ENCODE measurements around the gene ADAMTS17.

ADAMTS17 gene

DNA sequence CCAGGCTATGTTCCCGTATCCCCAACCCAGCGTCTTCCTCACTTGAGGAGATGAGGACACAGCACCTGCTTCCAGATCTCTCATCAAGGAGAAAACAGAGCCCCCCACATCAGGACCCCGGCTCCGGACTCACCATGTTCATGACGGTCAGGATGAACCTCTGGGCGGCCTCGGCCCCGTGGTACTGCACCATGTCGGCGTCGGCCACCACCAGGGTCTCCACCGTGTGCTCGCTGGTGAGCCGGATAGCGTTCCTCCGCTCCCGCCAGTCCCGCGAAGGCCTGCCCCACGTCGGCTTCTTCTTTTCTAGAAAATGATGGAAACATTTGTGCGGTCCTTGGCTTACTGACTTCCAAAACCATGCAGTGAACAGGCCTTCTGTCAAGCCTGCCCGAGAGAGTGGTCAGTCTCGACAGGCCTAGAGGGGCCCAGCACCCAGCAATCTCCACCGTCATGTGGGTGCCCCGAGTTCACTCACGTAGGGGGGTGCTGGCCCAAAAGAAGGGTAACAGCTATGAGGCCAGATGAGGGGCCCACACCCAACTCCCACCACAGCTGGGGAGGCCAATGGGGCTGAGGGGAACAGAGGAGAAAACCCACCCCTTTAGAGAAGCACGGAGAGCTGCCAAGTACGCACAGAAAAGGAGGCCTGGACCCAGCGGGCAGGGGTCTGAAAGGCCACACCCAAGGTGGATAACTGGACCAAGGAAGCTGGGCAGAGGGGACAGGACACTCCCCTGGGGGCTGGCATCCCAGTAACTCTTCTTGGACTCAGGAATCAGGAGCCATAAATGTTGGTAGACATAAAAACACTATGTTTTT, 60.5 kb downstream of the ADAMTS17 start:
- H3K4me3 ChIP-seq (ENCODE audit: low read depth, low read length): no peak overlapping the region
- no peak for DNase-seq (ENCODE audit: low read depth)

DNA sequence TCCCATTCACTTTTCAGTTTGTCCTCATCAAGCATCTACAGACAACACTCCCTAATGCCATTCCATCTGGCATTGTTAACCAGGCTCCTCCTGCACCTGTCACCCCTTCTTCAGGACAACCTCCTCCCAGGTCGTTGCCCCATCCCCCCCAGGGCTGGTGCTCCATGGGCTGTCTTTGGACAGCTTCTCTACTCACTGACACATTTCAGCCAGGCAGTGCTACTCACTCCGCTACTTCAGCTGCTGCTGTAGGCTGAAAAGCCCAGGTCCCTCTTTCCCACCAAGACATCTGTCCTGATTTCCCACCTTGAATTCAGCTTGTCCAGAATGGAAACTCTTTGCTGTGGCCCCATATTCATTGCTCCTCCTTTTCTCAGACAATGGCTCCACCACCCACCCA, 61.9 kb downstream of the ADAMTS17 start:
- no peak overlapping the region for H3K4me3 ChIP-seq (ENCODE audit: low read depth, low read length)
- no peak for DNase-seq (ENCODE audit: low read depth)

DNA sequence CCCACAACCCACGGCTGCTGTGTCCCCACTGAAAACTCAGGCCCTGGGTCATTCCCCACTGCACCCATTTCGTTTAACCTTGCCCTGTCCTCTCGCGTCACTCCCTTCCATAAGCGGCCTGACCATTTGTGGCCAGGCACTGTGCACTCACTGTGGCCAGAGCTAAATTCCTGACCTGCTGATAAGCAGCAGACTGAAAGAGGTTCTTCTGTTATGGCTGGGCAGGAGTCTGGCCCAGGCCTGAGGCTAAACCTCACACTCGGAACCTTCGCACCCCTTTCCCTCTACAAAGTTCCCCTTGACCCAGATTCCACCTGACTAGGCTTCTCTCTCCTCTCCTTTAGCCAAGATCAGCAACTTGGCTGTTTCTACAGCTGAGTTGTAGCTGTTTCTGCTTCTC, 62.3 kb downstream of the ADAMTS17 start:
- DNase-seq (ENCODE audit: low read depth): no peak
- no peak overlapping the region for H3K4me3 ChIP-seq (ENCODE audit: low read depth, low read length)

DNA sequence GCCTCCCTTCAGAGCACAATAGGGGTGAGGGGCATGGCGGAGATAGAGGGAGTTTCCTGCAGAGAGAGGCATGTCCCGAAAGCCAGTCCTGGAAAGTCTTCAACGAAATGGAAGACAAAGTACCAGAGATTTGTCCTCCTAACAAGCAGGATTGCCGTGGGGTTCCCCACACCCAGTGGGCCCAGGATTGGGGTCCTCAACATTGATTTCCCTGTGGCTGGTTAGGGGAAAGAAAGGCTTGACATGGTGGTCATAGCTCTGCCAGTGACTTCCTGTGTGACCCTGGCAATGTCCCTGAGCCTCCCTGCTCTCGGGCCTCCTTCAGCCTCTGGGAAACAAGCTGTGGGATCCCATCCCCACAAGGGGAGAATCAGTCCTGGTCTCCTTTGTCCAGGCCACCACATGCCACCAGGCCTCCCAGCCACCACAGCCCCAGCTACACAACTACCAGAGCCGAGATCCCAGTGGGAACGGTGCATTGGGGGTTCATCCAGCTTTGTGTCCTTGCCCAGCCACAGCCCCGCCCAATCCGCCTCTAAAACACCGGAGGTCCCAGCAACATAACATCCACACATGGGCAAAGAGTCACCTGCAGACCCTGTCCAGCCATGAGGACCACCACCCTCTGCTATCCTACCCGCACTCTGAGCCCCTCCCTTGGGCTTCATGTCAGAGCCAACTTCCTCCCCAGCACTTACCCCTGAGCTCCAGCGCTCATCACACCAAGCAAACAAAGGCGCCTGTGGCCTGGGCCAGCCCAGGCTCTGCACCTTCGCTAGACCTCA, 63.0 kb downstream of the ADAMTS17 start:
- no peak for DNase-seq (ENCODE audit: low read depth)
- H3K4me3 ChIP-seq (ENCODE audit: low read depth, low read length): no peak overlapping the region

DNA sequence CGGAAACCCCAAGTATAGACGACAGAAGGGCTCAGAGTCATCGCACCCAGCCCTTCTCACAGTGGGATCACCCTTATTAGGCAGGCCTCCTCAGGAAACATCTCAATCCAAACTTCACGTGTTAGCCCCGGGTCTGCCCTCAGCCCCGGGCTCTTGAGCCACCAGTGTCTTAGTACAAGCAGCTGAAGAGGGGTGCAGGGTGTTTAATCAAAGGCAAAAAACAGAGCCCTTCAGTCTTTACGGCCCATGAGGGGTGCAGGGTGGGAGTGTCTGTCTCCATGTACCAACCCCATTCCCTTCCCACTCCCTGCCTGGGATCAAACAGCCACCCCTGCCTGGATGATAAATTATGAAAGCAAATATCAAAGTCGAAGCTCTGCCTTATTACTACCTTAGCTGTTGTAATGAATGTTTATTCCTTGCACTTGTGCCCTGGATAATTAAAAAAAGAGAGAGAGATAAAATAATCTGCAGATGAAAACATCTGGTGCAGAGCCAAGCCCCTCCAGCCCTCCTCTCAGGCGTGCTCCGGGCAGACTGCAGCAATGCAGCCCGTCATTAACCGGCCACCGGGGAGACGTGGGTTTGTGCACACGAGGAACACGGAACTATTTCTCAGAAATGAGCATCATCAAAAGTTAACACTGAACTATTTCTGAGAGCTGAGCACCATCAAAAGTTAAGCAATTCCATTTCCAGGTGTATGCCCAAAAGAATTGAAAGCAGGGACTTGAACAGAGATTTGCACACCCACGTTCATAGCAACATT, 64.5 kb downstream of the ADAMTS17 start:
- DNase-seq (ENCODE audit: low read depth): no peak
- H3K4me3 ChIP-seq (ENCODE audit: low read depth, low read length): no peak overlapping the region

GRCh38 chr15:100276506-100276905, 65.3 kb downstream of the ADAMTS17 start:
- no peak overlapping the region for H3K4me3 ChIP-seq (ENCODE audit: low read depth, low read length)
- no peak for DNase-seq (ENCODE audit: low read depth)

DNA sequence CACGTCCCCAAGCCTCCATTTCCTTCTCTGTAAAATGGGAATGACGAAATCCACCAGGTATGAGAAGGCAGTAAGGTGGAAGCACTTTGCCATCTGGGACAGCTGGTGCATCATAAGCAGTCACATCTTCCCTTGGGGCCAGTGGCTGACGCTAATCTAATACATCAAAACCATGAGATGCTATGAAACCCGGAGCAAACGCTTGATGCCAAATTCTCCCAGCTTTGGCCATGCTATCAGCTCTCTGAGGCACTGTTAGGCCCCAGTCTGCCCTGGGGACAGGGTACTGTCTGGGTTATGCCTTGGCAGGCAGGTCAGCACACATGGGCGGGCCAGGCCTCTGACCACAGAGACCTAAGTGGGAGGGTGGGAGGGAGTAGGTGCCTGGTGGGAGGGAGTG, 66.1 kb downstream of the ADAMTS17 start:
- DNase-seq (ENCODE audit: low read depth): no peak
- H3K4me3 ChIP-seq (ENCODE audit: low read depth, low read length): no peak overlapping the region

DNA sequence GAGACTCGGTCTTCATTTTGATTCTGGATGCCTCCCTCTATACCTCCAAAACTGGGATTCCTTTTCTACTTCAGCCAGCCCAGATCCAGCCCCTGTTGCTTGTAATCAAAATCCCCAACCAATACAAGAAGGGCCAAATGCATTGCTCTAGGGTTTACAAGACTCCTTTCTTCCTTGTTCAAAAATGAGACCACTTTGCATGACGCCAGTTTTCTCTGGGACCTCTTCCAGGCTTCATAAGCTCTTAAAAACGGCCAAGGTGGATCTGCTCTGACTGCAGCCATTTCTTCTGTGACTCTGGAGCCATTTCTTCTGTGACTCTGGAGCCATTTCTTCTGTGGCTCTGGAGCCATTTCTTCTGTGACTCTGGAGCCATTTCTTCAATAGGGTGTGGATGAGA, 71.9 kb downstream of the ADAMTS17 start:
- H3K4me3 ChIP-seq (ENCODE audit: low read depth, low read length): no peak overlapping the region
- no peak for DNase-seq (ENCODE audit: low read depth)

GRCh38 chr15:100266166-100266565, 75.6 kb downstream of the ADAMTS17 start:
- no peak for DNase-seq (ENCODE audit: low read depth)
- H3K4me3 ChIP-seq (ENCODE audit: low read depth, low read length): no peak overlapping the region

- DNase-seq (ENCODE audit: low read depth): no peak
- H3K4me3 ChIP-seq (ENCODE audit: low read depth, low read length): no peak overlapping the region
These were observed 76.1 kb downstream of the ADAMTS17 start for GRCh38 chr15:100265641-100266035.

DNA sequence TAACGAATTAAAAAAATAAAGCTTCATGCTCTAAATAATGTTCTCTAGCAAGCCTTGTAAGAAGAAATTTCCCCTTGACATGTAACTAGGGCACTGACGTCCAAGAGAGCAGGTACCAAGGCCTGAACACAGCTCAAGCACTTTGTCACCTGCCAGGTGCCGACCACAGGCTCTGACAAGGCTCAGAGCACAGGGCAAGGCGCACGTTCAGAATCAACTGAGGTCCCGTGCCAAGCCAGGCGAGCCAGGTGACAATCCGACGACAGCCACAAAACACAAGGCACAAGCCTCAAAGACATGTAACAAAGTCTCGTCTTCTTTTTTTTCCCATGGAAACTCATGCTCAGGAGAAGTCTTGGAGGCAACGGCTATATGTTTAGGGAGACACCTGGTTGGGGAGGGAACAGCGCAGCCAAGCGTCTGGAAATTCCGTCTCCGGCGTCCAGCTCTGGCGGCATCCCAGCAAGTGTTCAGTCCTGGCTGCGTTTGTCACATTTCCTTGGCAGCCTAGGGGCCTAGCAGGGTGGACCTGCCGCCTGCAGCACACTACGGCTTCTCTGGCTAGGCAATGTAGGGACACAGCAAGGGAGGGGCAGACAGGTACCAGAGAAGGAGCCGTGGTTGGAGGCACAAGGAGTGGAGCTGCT, 76.7 kb downstream of the ADAMTS17 start:
- DNase-seq (ENCODE audit: low read depth): no peak
- H3K4me3 ChIP-seq (ENCODE audit: low read depth, low read length): no peak overlapping the region

DNA sequence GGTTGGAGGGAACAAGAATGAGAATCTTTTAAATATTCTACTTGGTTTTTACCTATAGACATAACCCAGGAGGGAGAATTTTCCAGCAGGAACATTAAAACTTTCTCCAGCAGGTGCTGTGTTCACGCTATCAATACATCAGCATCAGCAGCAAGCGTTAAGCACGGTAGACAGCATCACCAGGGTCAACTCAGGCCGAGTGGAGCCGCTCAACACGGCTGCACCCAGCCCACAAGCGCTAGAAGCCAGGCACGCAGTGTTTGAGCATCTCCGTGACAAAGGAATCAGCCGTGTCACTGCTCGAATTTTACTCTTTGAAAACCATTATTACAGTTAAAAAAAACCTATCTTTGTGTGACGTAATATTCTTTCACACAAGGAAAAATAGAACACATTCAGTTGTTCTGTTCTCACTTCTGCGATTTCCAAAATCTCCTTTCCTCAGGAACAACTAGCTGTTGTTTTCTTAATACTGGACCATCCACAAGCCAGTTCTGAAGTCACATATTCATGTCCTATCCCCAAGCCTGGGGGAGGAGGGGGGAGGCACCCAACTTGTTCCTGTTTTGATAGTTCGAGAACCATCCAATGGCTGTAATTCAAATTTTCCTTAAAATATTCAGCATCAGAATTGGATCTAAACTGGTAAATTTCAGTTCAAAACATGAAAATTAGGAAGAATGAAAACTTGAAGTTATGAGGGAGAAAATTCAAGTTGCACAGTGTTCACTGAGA, 77.9 kb downstream of the ADAMTS17 start:
- no peak overlapping the region for H3K4me3 ChIP-seq (ENCODE audit: low read depth, low read length)

GRCh38 chr15:100263031-100263430, 78.7 kb downstream of the ADAMTS17 start:
- no peak overlapping the region for H3K4me3 ChIP-seq (ENCODE audit: low read depth, low read length)
- no peak for DNase-seq (ENCODE audit: low read depth)

More for the DNA sequence above, 77.9 kb downstream of the ADAMTS17 start:
- no peak for DNase-seq (ENCODE audit: low read depth)

- H3K4me3 ChIP-seq (ENCODE audit: low read depth, low read length): no peak overlapping the region
- DNase-seq (ENCODE audit: low read depth): no peak
These were observed 80.2 kb downstream of the ADAMTS17 start for GRCh38 chr15:100261302-100262240.

DNA sequence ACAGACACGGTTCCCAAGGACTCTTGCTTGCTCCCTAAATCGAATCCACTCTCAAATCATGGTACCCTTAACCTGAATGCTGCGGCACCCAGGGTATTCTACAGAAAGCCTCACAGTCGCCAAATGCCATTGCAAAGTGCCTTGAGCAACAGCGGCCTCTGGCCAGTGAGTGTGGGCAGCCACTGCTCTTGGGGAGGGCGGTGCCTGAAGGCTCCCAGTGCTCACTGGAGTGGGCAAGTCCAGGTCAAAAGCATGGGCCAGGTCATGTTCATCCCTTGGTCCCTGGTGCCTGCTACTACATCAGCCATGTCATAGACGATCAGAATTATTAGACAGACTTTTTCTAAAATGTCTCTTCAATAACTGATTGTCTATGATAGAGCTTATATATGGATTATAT, 82.5 kb downstream of the ADAMTS17 start:
- H3K4me3 ChIP-seq (ENCODE audit: low read depth, low read length): no peak overlapping the region
- DNase-seq (ENCODE audit: low read depth): no peak

- DNase-seq (ENCODE audit: low read depth): no peak
- H3K4me3 ChIP-seq (ENCODE audit: low read depth, low read length): no peak overlapping the region
These were observed 84.7 kb downstream of the ADAMTS17 start for GRCh38 chr15:100256970-100257650.

Data from skeletal muscle cell (primary cell).